ENCODE results near the gene E2F1.
"Not testable (repeated sequence)": the region's sequence is repeated elsewhere in the genome, so short reads cannot be mapped to it uniquely, and the experiment has no call there.

The E2F1 gene

GRCh38 chr20:33710681-33711445 lies 24.7 kb upstream of the E2F1 start:
- DNase-seq, result no peak

GRCh38 chr20:33709905-33710541 lies 23.8 kb upstream of the E2F1 start:
- DNase-seq, result no peak

- DNase-seq, result no peak
These were observed 23.2 kb upstream of the E2F1 start for GRCh38 chr20:33709398-33709797.

- DNase-seq, result no peak
These were observed 21.5 kb upstream of the E2F1 start for GRCh38 chr20:33707668-33708067.

- no peak for DNase-seq
These were observed 18.2 kb upstream of the E2F1 start for GRCh38 chr20:33704197-33704924.

- DNase-seq, result no peak
These were observed 17.4 kb upstream of the E2F1 start for GRCh38 chr20:33703498-33704137.

- no peak for DNase-seq
These were observed 16.7 kb upstream of the E2F1 start for GRCh38 chr20:33702861-33703260.

- no peak for DNase-seq
These were observed 15.7 kb upstream of the E2F1 start for GRCh38 chr20:33701629-33702450.

- not testable (repeated sequence) for DNase-seq
These were observed 14.7 kb upstream of the E2F1 start for GRCh38 chr20:33700696-33701441.

- not testable (repeated sequence) for DNase-seq
These were observed 12.8 kb upstream of the E2F1 start for GRCh38 chr20:33698966-33699365.

- no peak for DNase-seq
These were observed 10.9 kb upstream of the E2F1 start for GRCh38 chr20:33697129-33697528.

GRCh38 chr20:33696448-33696847 lies 10.3 kb upstream of the E2F1 start:
- no peak for DNase-seq

GRCh38 chr20:33694639-33695012 lies 8.4 kb upstream of the E2F1 start:
- DNase-seq, result peak; percentile 46

- DNase-seq, result peak; percentile 83
These were observed 7.8 kb upstream of the E2F1 start for GRCh38 chr20:33693741-33694638.

- no peak for DNase-seq
These were observed 7.1 kb upstream of the E2F1 start for GRCh38 chr20:33693289-33693688.

GRCh38 chr20:33689973-33690372 lies 3.8 kb upstream of the E2F1 start:
- DNase-seq, result peak; percentile 43

GRCh38 chr20:33689493-33689892 lies 3.3 kb upstream of the E2F1 start:
- no peak for DNase-seq

GRCh38 chr20:33688938-33689424 lies 2.8 kb upstream of the E2F1 start:
- no peak for DNase-seq

- no peak for DNase-seq
These were observed 2.1 kb upstream of the E2F1 start for GRCh38 chr20:33687993-33688937.

Measured in midbrain (tissue), 1 donor.